Measurements from ENCODE around the gene MSH5.
"Not testable (repeated sequence)": the region's sequence is repeated elsewhere in the genome, so short reads cannot be mapped to it uniquely, and the experiment has no call there.

The MSH5 gene

GRCh38 chr6:31739639-31740396 lies at the start of gene MSH5:
Gene MSH5 (plus strand): TSS chr6:31740005. CDS start chr6:31740467, 462 bp downstream.
- DNase-seq (ENCODE audit: low read depth in 2 of 2, low spot score in 1 of 2): peak; percentile 91

DNA sequence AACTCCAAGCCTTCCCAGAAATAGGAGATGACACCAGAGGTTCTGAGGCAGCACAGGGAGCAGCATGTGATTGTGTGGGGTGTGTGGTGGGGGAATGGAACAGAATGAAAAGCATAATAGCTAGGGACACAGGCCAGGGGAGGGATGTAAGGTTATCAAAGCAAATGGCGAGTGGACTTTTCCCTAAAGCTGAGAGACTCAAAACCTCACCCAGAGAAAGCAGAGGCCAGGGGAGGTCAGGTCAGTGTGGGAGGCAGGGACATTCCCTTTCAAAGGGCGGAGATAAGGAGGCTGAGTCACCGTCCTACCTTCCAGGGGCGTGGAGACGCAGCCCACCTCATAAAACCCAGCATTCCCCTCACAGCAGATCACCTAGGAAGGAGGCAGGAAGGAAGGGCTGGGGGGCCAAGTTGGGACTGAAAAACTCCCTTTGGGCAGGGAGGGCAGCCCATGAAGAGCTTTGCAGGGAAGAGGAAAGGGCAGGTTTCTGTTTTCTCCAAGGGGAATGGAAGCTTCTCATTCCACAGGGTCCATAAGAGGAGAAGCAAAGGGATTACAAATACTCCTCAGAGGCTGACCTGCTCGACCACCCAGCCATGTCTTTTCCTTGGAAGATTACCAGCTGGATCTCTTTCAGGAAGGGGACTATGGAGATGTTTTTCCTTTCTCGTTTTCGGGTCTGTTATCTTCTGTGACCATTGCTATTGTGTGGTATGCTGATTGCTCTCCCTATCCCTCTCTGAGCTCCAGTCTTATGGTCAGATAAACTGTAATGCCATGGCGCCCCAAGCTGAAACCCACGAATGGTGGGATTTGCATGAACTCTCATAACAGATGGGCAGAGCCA lies 49.4 kb upstream of the MSH5 start:
- DNase-seq (ENCODE audit: low read depth in 2 of 2, low spot score in 1 of 2): no peak

GRCh38 chr6:31691078-31691463 lies 48.7 kb upstream of the MSH5 start:
- no peak for DNase-seq (ENCODE audit: low read depth in 2 of 2, low spot score in 1 of 2)

GRCh38 chr6:31691564-31692108 lies 48.2 kb upstream of the MSH5 start:
- DNase-seq (ENCODE audit: low read depth in 2 of 2, low spot score in 1 of 2): no peak

- DNase-seq (ENCODE audit: low read depth in 2 of 2, low spot score in 1 of 2): no peak
Measured at GRCh38 chr6:31692353-31692752, 47.5 kb upstream of the MSH5 start.

GRCh38 chr6:31692886-31693285 lies 46.9 kb upstream of the MSH5 start:
- DNase-seq (ENCODE audit: low read depth in 2 of 2, low spot score in 1 of 2): no peak

- DNase-seq (ENCODE audit: low read depth in 2 of 2, low spot score in 1 of 2): no peak
Measured at GRCh38 chr6:31693535-31693934, 46.3 kb upstream of the MSH5 start.

DNA sequence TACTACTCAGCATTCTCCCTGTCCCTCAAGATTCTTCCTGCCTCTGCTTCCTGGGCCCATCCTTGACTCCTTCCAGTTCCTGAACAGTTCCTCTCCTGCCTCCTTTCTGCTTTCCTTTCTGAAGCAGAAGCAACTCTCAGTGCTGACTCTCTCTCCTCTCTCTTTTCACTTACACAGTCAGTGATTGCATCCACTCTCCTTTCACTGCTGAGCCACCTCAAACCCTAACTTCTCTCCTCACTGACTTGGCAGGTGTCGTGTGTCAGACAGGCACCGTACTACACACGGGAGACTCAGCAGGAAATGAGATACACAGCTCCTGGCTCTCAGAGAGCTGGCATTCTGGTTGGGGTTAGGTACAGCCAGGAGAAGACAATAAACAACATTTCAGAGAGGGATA lies 42.2 kb upstream of the MSH5 start:
- no peak for DNase-seq (ENCODE audit: low read depth in 2 of 2, low spot score in 1 of 2)

DNA sequence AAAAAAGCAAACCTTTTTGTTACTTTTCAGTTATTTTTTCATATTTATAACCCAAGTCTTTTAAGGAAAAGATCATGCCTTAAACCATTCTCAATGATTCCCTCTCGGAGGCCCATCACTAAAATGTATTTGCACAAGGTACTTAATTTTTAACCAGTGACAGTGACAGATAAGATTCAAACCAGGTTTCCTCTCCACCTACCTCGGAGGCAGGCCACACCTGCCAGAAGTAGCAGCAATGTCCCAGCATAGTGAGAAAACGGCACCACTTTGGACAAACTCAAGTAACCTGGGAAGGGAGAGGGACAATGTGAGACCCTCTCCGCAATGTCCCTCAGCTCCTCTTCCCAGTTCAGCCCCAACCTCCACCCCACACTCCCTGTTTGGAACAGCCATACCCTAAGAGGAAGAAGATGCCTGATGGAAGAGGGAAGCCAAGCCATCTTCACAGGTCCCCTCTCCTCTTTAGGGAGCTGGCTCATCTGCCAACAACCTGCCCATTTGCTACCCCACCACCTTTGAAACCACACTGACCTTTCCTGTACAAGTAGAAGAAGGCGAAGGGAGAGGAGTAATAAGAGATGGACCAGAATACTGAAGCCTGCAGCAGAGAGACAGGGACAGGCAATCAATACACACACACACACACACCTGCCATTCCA lies 38.9 kb upstream of the MSH5 start:
- no peak for DNase-seq (ENCODE audit: low read depth in 2 of 2, low spot score in 1 of 2)

GRCh38 chr6:31701666-31702404 lies 38.0 kb upstream of the MSH5 start:
- DNase-seq (ENCODE audit: low read depth in 2 of 2, low spot score in 1 of 2): no peak

GRCh38 chr6:31702405-31702818 lies 37.4 kb upstream of the MSH5 start:
- no peak for DNase-seq (ENCODE audit: low read depth in 2 of 2, low spot score in 1 of 2)

DNA sequence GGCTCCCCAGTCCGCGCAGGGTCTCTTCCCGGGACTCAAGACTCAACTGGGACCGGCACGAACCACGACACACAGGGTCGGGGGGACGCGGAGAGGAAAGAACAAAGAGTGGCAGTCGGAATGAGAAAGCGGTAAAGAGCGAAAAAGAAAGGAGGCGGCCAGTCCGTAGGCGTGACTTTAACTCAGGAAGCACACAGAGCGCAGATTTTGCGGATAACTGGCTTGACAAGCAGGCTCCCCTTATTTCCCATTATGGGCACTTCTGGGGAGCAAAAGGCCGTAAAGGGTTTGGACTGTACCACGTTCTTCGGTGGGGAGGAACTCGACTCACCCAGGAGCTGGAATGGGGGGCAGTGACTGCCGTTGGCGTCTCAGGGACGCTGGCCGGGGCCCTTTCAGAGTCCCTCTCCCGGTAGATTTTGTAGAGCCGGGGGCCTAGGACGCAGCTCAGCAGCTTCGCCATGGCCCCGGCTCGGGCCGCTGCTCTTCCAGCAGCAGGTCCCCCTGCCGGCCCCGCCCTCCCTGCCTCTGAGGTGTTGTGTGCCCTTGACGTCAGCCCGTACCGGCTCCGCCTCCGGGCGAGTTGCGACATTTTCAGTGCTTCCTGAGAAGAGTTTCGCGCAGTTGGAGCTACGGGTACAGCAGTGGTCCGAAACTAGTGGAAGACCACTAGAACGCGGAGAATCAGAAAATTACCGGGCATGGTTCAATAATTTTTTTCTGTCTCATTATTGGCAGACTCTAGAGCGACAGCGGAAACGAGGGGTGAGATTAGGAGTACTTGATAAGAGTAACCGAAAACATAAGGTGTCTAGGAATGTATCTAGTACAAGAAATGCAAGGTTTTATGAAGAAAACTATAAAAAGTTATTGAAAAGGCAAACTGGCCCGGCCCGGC lies 36.7 kb upstream of the MSH5 start, which contains the start of gene ABHD16A:
TSS of gene ABHD16A (minus strand) at position 506 of the 898 bp plus-strand sequence. CDS start at position 463, 43 bp downstream.
- DNase-seq (ENCODE audit: low read depth in 2 of 2, low spot score in 1 of 2): peak; percentile 92 to 93

GRCh38 chr6:31705931-31706330 lies 33.9 kb upstream of the MSH5 start:
- no peak for DNase-seq (ENCODE audit: low read depth in 2 of 2, low spot score in 1 of 2)

- no peak for DNase-seq (ENCODE audit: low read depth in 2 of 2, low spot score in 1 of 2)
Measured at GRCh38 chr6:31706599-31706998, 33.2 kb upstream of the MSH5 start, which contains the start of gene LY6G6F. Gene LY6G6F (plus strand): TSS chr6:31706866. CDS start chr6:31706907, 41 bp downstream.

DNA sequence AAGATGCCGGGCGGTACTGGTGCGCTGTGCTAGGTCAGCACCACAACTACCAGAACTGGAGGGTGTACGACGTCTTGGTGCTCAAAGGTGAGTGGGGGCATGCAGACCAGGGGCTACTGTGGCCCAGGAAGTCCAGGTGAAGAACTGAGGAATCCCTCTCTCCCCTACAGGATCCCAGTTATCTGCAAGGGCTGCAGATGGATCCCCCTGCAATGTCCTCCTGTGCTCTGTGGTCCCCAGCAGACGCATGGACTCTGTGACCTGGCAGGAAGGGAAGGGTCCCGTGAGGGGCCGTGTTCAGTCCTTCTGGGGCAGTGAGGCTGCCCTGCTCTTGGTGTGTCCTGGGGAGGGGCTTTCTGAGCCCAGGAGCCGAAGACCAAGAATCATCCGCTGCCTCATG lies 32.1 kb upstream of the MSH5 start:
- no peak for DNase-seq (ENCODE audit: low read depth in 2 of 2, low spot score in 1 of 2)

DNA sequence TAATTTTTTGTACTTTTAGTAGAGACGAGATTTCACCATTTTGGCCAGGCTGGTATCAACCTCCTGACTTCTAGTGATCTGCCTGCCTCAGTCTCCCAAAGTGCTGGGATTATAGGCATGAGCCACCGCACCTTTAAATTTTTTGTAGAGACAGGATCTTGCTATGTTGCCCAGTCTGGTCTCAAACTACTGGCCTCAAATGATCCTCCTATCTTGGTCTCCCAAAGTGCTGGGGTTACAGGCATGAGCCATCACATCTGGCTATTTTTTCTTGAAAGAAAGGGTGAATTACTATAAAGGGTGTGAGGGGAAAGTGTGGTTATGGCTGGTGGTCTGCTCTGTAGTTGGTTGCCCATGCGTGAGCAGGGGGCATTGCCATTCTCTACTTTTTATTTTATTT lies 31.6 kb upstream of the MSH5 start:
- DNase-seq (ENCODE audit: low read depth in 2 of 2, low spot score in 1 of 2): no peak

DNA sequence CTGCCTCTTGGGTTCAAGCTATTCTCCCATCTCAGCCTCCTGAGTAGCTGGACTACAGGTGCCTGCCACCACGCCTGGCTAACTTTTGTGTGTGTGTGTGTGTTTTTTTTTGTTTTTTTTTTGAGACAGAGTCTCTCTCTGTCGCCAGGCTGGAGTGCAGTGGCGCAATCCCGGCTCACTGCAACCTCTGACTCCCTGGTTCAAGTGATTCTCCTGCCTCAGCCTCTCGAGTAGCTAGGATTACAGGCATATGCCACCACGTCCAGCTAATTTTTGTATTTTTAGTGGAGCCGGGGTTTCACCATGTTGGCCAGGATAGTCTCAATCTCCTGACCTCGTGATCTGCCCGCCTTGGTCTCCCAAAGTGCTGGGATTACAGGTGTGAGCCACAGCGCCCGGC lies 30.6 kb upstream of the MSH5 start:
- DNase-seq (ENCODE audit: low read depth in 2 of 2, low spot score in 1 of 2): not testable (repeated sequence)

GRCh38 chr6:31710523-31711219 lies 29.1 kb upstream of the MSH5 start:
- no peak for DNase-seq (ENCODE audit: low read depth in 2 of 2, low spot score in 1 of 2)

DNA sequence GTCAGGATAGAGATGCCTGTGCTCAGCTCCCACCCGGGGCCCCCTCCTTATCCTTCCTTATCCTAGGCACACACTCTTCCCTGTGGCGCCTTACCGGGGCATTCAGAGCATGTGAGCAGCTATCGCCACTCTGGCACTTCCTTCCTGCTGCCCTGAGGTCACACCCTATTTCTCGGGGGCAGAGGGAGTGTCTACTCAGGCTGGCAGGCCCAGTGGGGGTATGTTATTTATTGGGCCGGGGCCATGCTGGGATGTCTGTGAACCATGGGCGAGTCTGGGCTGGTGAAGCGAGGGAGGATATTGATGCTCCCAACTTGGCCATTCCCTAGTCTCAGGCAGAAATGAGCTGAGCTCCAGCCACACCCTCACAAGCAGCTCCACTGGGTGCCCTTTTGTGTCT lies 28.6 kb upstream of the MSH5 start:
- DNase-seq (ENCODE audit: low read depth in 2 of 2, low spot score in 1 of 2): no peak

Measured in stimulated activated CD8-positive, alpha-beta memory T cell treated with anti-CD3 and anti-CD28 coated beads, Interleukin-4, amount 100 ng/mL, for 1 hour (primary cell).